ENCODE data around the gene DCLK3. TPM values are rescaled to one million over a fixed set of nuclear protein-coding genes. Genes with fewer than 3 reads are reported as not detected.
A peak's percentile ranks its signal among the peaks of the same experiment; 100 is the strongest.

Gene DCLK3
- total and polyA plus RNA-seq, 2 of the 4 experiments (the other 2 are of a cell fraction), result not detected

DNA sequence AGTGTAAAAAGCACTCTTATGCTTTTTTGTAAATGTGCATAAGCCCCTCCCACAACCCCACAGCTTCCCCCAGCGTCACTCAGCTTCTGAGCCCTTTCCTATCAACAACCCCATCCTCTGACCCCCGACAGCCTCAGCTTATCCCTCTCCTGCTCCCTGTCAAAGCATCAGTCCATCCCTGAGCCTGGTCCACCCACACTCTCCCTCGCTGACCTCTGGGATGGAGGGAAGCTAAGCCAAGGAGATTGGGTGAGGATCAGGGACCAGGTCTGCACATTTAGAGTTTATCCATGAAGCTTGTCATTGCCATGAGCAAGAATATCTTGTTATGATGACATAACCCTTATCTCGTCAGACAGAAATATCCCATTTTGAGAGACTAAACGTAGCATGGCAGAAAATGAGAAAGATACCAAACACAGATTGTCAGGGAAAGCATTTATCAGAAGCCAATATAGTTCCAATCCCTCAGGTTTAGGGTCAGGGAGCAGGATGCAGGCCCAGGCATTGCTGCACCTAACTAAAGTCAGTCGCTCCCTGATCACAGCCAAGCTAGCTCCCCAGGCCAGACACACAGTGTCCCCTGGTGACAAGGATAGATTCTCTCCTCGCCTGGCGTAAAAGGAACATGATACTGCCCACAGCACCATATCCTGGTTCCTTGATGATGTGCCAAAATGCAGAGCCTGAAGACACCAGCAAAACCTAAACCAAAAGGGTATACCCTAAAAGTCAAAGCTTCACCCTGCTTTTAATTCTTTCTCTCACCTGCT, 66.9 kb downstream of the DCLK3 start:
- DNase-seq, result no peak
- Histone ChIP-seq H2BK15ac (ENCODE audit: low read depth, low read length) (no peak overlapping the region; the same call in 2 of the 3 replicates), H3K14ac (replicated peaks; ENCODE audit: low read depth, low read length) (no peak overlapping the region), H3K9me1 (ENCODE audit: insufficient read depth, low read length) (peaks cover 6% of the 10 kb centered on the region; the same call in 1 of the 2 replicates), H3K27ac (ENCODE audit: insufficient read depth, low read length) (no peak overlapping the region), H2AK5ac (ENCODE audit: low read depth, low read length) (peak overlapping the region; percentile 14; the same call in 1 of the 2 replicates), H2BK5ac (ENCODE audit: low read depth, low read length, poor library complexity, severe bottlenecking) (no peak overlapping the region), H4K5ac (ENCODE audit: low read depth, low read length) (no peak overlapping the region), H3K79me1 (ENCODE audit: low read depth in 1 of 2, low read length in 2 of 2) (no peaks in the 10 kb centered on the region), H3K4me2 (ENCODE audit: low read depth, low read length) (no peak overlapping the region), H3K4me1 (ENCODE audit: control insufficient read depth, insufficient read depth, low read length) (peaks cover 3% of the 10 kb centered on the region; the same call in 1 of the 2 replicates), H3K4ac (ENCODE audit: low read depth, low read length) (peak overlapping the region; percentile 41), H4K91ac (ENCODE audit: insufficient read depth, low read depth, low read length) (no peak overlapping the region; the same call in 1 of the 2 replicates), H3K4me3 (ENCODE audit: insufficient read depth, low read depth, low read length) (no peak overlapping the region), H4K20me1 (ENCODE audit: insufficient read depth, low read length) (no peaks in the 10 kb centered on the region), H3K27me3 (ENCODE audit: control insufficient read depth, insufficient read depth, low read length) (no peaks in the 10 kb centered on the region), H2AK9ac (replicated peaks; ENCODE audit: low read depth, low read length, poor library complexity) (no peak overlapping the region), H3K56ac (ENCODE audit: extremely low read depth, insufficient read depth, low read length) (no peak overlapping the region), H2BK120ac (ENCODE audit: low read depth, low read length) (peak overlapping the region; percentile 8; the same call in 1 of the 2 replicates), H3K36me3 (ENCODE audit: control insufficient read depth, insufficient read depth, low read length) (no peaks in the 10 kb centered on the region), H3K9me3 (ENCODE audit: control insufficient read depth, insufficient read depth, low read length) (peaks cover 2% of the 10 kb centered on the region), H3K23ac (ENCODE audit: low read depth, low read length) (no peak overlapping the region), H2BK20ac (ENCODE audit: low read depth, low read length) (no peak overlapping the region), H3K18ac (ENCODE audit: low read depth, low read length) (no peak overlapping the region), H3K9ac (ENCODE audit: low read depth, low read length) (no peak overlapping the region), H4K8ac (ENCODE audit: low read depth in 2 of 2, low read length in 2 of 2) (no peak overlapping the region), H2AFZ (replicated peaks; ENCODE audit: low read length, poor library complexity) (peak overlapping the region; percentile 33)
- WGBS, 2 experiments (ENCODE audit: extremely low coverage in 2 of 2, insufficient read length in 1 of 2), result 96% methylated on average over 4 of the region's 8 CpGs; no CpG with 5 or more reads in 1 of the 2 experiments
- TF ChIP-seq MXI1 (IDR thresholded peaks at IDR 0.05; ENCODE audit: borderline replicate concordance, low read depth, low read length), result no peak
- no peak for TF ChIP-seq CHD1 (IDR thresholded peaks at IDR 0.05; ENCODE audit: low read depth, low read length)
- TF ChIP-seq RAD21 (IDR thresholded peaks at IDR 0.05; ENCODE audit: low read length), result 0 out of 2 replicates have a peak, but pooled peaks have one; percentile 11
- TF ChIP-seq, protein P1, sequence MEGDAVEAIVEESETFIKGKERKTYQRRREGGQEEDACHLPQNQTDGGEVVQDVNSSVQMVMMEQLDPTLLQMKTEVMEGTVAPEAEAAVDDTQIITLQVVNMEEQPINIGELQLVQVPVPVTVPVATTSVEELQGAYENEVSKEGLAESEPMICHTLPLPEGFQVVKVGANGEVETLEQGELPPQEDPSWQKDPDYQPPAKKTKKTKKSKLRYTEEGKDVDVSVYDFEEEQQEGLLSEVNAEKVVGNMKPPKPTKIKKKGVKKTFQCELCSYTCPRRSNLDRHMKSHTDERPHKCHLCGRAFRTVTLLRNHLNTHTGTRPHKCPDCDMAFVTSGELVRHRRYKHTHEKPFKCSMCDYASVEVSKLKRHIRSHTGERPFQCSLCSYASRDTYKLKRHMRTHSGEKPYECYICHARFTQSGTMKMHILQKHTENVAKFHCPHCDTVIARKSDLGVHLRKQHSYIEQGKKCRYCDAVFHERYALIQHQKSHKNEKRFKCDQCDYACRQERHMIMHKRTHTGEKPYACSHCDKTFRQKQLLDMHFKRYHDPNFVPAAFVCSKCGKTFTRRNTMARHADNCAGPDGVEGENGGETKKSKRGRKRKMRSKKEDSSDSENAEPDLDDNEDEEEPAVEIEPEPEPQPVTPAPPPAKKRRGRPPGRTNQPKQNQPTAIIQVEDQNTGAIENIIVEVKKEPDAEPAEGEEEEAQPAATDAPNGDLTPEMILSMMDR (conservative IDR thresholded peaks at IDR 0.05; ENCODE audit: low read depth, low read length), result 0 out of 2 replicates have a peak, but pooled peaks have one; percentile 2
- ChIA-PET POLR2A (ENCODE audit: unreplicated experiment) (no interaction called here), CTCF (interaction anchor here (0.8 kb wide), 1 partner anchor 731 kb away, joined by 4 read pairs; no protein-coding TSS in a partner anchor)
- dilution Hi-C loops (cut with HindIII; ENCODE audit: low sequenced_read_pairs, unreplicated experiment), result no loop called here
- no peak for ATAC-seq (ENCODE audit: low read depth)
- BruUV-seq (replicated peaks), result no TSS peak
- intact Hi-C loops (cut with micrococcal nuclease), result loop anchor here (5.0 kb wide), 1 partner anchor 290 kb away; no protein-coding TSS in a partner anchor
- in situ Hi-C loops (cut with MboI; ENCODE audit: low sequenced_read_pairs), result loop anchor here (5.0 kb wide), 1 partner anchor 730 kb away; no protein-coding TSS in a partner anchor
